Stimulated activated CD8-positive, alpha-beta memory T cell treated with anti-CD3 and anti-CD28 coated beads, Interleukin-7, amount 100 ng/mL, for 1 hour (primary cell): ENCODE measurements around the gene PARD3.

Experiments
- DNase-seq, 2 donors: peaks; one replicate each; pipeline ENCODE4 v3.0.0-alpha.2; 2020; ENCODE audit warnings: low read depth in 2 of 2

Gene PARD3

DNA sequence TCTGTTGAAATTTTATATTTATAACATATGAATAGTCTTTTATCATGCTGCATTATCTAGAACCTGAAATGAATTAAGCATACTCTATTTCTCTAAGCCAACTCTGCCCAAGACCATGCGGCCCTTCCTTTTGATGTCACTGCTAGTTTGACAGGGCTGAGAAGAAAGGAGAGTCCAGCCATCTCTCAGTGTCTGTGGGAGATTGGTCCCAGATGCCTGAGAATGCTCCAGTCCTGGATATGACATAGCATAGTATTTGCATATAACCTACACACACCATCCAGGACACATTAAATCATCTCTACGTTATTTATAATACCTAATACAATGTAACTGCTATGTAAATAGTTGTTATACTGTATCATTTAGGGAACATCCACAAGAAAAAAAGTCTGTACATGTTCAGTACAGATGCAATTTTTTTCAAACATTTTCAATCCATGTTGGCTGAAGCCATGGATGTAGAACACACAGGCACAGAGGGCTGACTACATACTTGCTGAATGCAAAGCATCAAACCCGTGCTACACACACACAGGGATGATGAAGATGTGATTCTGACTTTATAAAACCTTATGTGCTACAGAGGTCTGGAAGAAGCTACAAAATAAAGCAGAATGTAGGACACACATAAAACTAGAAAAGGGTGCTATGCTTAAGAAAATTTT is 315.4 kb downstream of the PARD3 start:
- no peak for DNase-seq

DNA sequence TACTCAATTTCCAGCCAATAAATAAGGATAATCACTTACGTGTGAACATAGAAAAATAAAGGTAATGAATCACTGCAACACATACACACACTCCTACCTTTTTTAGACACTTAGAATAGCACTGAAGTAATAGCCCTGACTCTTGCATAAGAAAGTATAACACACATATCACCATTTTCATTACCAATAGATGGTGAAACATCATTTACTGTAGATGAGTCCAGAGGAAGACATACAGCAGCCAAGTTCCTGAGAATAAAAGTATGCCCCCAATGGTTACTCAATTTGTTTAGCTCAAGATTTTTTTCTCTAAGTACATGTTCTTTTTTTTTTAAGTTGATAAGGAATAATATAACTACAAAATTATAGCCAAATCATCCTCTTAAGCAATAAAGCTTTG is 316.3 kb downstream of the PARD3 start:
- no peak for DNase-seq

DNA sequence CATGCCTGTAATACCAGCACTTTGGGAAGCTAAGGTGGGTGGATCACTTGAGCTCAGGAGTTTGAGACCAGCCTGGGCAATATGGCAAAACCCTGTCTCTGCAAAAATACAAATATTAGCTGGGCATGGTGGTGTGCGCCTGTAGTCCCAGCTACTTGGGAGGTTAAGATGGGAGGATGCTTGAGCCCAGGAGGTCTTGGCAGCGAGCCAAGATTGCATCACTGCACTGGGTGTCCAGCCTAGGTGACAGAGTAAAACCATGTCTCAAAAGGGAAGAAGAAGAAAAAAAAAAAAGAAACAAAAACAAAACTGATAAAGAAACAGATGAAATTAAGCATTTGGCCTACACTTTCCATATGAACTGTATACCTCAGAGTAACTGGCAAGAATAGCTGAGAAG is 319.2 kb downstream of the PARD3 start:
- no peak for DNase-seq

DNA sequence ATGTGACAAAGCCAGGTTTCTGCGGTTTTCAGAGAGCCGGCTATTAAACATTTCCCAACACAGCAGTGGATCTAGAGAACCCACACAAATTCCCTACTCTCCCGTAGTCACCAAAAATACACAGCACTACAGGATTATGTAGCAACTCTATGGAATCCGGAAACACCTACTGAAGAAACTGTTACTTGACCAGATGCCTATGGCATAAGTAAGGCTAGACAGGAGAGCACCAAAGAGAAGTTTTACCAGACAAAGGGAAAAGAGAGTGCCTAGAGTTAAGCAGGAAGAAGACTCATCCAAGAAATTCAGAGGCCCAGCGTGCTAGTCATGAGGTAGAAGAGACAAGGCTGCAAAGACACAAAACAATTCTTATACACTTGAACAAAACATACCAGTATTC is 321.1 kb downstream of the PARD3 start:
- no peak for DNase-seq

DNA sequence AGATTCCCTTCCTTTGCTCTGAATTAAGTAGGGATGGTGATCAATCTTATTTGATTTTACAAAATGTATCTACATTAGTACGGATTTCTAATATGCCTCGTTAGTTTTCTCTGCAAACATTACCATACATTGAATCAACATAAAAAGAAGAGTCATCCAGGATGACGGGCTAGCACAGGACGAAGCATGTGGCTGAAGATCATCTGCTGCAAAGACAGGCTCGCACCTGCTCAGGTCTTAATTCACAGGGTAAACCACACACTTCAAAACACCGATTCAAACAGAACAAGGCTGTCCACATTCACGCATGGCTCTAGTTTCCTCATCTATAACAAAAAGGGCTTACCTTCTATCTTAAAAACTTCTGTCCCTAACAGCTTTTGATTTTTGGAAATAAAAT is 323.0 kb downstream of the PARD3 start:
- DNase-seq = no peak

DNA sequence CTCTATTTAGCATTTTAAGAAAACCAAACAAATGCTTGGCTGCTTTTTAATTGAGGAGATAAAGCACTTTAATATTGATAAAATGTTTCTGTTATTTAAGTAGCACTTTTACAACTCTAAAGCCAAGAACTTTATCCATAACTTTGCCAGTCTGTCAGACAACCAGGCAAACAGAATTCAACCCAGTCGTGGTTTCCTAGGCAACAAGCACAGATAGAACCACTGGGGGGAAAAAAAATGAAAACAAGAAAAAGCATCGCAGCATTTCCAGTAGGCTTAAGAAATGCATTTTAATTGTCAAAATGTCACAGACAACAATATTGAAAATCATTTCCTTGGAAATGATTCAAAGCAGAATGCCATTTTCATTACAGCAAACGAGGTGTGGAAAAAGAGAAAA is 323.4 kb downstream of the PARD3 start:
- no peak for DNase-seq

GRCh38 chr10:34489973-34490745 is 324.9 kb downstream of the PARD3 start:
- no peak for DNase-seq

GRCh38 chr10:34489411-34489810 is 325.7 kb downstream of the PARD3 start:
- DNase-seq = no peak

GRCh38 chr10:34488476-34489130 is 326.5 kb downstream of the PARD3 start:
- no peak for DNase-seq

GRCh38 chr10:34486008-34486407 is 329.1 kb downstream of the PARD3 start:
- DNase-seq = no peak

- DNase-seq = no peak
These were observed 330.9 kb downstream of the PARD3 start for GRCh38 chr10:34484164-34484563.

- no peak for DNase-seq
These were observed 334.8 kb downstream of the PARD3 start for GRCh38 chr10:34480345-34480744.

DNA sequence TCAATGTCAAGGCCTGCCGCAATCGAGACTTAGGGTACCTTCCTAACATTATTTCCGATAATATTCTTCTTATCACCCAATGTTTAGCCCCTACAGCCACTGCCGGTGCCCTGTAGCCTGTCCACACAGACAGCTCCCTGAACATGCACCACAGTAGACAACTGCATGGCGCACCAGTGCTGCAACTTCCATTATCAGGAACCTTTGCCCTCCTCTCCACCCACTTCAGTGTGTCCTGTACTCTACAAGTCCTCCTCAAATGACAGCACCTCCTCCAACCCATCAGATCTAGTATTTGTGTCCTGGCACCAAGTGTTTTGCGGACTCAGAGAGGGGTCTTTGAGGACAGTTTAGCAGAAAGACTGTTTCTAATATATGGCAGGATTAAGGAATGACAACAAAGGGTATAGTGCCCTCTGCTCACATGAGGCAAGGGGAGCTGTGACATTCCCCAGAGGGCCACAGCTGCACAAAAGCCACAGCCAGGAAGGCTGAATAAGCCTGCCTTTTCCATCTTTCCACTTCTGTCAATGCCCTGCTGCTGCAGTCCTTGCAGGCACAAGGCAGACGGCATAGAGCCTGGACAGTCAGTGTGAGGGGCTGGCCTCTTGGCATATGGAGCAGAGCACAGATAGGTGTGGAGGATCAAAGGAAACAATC is 335.4 kb downstream of the PARD3 start:
- no peak for DNase-seq

DNA sequence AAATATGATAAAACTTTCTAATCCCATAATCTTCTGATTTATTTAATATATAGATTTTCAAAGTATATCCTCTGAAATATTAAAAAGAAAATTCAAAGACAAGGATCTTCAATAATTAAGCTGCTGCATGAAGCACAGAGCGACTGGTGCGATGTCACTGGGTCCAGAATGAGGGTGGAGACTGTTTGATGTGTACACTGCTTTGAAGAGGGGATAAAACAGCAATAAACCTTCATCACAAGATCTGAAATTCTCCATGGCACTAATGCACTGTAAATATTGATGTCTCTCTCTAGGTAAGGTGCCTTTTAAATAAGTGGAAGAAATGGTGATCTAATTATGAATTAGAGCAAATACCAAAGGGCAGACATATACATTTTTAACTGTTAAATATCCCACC is 337.8 kb downstream of the PARD3 start:
- no peak for DNase-seq

GRCh38 chr10:34476608-34477007 is 338.5 kb downstream of the PARD3 start:
- DNase-seq = no peak

DNA sequence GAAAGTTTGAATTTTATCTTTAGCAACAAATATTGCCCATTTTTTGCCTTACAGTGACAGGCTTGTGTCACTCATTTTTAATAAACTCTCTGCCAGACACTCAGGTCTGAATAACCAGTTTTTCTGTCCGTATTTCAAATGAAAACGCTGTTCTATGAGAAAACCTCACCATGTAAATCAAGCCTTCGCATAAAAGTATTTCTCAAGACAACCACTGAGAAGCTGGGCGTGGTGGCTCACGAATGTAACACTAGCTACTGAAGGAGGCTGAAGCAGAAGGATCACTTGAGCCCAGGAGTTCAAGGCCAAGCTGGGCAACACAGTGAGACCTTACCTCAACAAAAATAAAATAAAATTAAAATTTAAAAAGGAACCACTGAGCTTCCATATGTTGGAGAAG is 339.3 kb downstream of the PARD3 start:
- no peak for DNase-seq

- DNase-seq = no peak
These were observed 339.8 kb downstream of the PARD3 start for GRCh38 chr10:34475274-34475646.

DNA sequence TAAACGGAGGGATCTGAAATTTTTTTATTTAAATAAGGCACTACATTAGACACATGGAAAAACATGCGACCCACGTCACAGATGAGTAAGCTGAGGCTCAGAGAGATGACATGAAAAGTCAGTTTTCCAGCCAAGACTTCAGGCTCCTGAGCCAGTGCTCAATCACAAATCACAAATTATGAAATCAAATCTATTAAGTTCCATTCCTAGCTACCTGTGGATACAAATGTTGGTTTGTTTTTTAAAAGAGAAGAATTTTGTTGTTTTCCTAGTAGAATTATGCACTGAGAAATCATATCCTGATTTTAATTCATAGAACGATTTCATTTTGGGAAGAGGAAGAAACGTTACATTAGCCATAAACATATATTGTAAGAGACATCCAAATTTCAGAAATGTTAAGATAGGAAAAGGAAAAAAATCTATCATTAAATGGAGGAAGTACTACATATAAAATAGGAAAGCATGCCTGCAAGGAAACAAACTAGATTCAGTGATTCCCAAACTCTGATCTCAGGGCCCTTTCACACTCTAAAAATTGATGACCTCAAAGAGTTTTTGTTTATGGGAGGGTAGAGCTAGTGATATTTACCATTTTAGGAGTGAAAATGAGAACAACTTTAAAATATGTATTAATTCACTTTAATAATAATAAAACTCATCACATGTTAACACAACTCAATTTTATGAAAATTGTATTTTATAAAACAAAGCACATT is 340.4 kb downstream of the PARD3 start:
- DNase-seq = no peak

DNA sequence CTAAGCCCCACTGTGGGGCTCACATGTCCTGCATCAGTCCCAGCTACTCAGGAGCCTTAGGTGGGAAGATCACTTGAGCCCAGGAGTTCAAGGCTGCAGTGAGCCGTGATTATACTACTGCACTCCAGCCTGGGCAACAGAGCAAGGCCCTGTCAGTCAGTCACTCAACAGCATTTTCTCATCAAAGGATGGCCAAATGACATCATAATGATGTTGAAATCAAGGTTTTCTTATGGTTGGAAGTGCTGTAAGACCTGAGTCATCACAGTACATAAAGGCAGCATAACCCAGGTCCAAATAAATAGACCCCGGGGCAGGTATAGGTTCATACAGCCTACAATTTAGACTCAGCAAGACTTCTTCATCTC is 341.1 kb downstream of the PARD3 start:
- no peak for DNase-seq

DNA sequence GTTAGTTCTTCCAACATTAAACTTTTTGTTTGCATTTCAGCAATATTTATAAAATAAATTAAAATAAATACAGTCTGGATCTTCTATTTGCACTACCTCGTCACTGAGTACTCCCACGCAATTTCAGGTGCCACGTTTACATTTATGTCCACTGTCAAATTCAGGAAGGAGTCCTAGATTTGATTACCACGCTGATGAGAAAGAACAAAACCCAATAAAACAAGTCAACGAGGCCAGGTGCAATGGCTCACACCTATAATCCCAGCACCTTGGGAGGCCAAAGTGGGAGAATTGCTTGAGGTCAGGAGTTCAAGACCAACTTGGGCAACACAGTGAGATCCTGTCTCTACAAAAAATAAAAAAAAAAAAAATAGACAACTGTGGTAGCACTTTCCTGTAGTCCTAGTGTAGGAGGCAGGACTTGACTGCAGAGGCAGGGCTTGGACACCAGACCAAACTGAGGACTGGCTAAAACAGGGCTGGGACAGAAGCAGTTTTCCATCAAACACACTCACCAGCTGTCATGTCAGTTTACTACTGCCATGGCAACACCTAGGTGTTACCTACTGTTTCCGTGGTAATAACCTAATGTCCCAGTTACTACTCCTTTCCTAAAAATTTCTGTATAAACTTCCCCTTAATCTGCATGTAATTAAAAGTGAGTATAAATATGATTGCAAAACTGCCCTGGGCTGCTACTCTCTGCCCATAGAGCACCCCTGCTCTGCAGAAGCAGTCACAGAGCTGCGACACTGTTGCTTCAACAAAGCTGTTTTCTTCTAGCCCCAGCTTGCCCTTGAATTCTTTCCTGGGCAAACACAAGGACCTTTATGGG is 341.7 kb downstream of the PARD3 start:
- no peak for DNase-seq

DNA sequence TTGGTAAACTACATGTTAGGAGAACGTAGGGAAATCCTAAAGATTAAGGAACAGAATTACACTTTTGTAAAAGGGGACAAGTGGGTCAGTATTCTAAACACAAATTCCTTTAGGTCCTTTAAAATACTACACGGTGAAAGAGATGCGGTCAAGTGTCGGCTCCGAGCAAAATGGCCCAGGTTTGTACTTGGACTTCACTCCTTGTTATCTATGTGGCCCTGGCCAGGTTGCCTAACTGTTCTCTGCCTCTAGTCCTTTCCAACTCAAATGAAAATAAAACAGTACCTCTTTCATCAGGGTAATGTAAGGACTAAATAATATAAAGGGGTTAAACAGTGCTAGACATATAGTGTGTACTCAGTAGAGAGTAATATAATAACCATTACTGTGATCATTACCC is 344.8 kb downstream of the PARD3 start:
- DNase-seq = no peak
